Measurements from ENCODE around the gene CARS2. TPM values are rescaled to one million over a fixed set of nuclear protein-coding genes. Genes with fewer than 3 reads are reported as not detected.

The CARS2 gene
- total RNA-seq, 1 experiment from 2014 or later = 41.9 TPM

GRCh38 chr13:110641055-110642015, 64.6 kb downstream of the CARS2 start:
- Histone ChIP-seq H2BK120ac (ENCODE audit: low read depth, low read length, poor library complexity, severe bottlenecking) (no peak overlapping the region), H2BK5ac (ENCODE audit: insufficient read length, low read length) (no peak overlapping the region), H4K5ac (ENCODE audit: insufficient read length, low read depth, low read length) (no peak overlapping the region), H3K79me2 (ENCODE audit: insufficient read depth, low read length) (no peaks in the 10 kb centered on the region), H4K20me1 (ENCODE audit: control insufficient read depth, insufficient read depth, insufficient read length) (no peaks in the 10 kb centered on the region), H3K4me2 (ENCODE audit: insufficient read depth, insufficient read length, low read length) (no peak overlapping the region), H2BK20ac (ENCODE audit: low read depth, low read length, poor library complexity, severe bottlenecking) (no peak overlapping the region), H3K9me3 (ENCODE audit: control insufficient read depth, low read depth, low read length) (no peaks in the 10 kb centered on the region), H3K18ac (ENCODE audit: insufficient read length, low read depth, low read length) (no peak overlapping the region), H3K9ac (ENCODE audit: extremely low read depth, insufficient read length, low read length) (no peak overlapping the region), H2AK5ac (ENCODE audit: insufficient read length, low read length) (no peak overlapping the region), H4K8ac (replicated peaks; ENCODE audit: insufficient read length, low read depth, low read length) (no peak overlapping the region), H3T11ph (ENCODE audit: low read length) (no peak overlapping the region), H3K27ac (ENCODE audit: insufficient read length, low read depth, low read length) (no peak overlapping the region), H2BK15ac (ENCODE audit: low read depth, low read length) (no peak overlapping the region), H3K23me2 (ENCODE audit: insufficient read length, low read depth, low read length, poor library complexity, severe bottlenecking) (no peaks in the 10 kb centered on the region), H3K4me1 (ENCODE audit: insufficient read depth, low read length) (peaks cover 2% of the 10 kb centered on the region), H2AFZ (ENCODE audit: low read length) (no peak overlapping the region), H3K56ac (ENCODE audit: insufficient read length, low read depth, low read length) (no peak overlapping the region), H3K27me3 (ENCODE audit: insufficient read depth, low read length) (no peaks in the 10 kb centered on the region), H3K79me1 (ENCODE audit: insufficient read depth, low read depth, low read length, poor library complexity, severe bottlenecking) (no peaks in the 10 kb centered on the region), H4K91ac (ENCODE audit: insufficient read length, low read depth, low read length) (no peak overlapping the region), H3K23ac (ENCODE audit: insufficient read length, low read depth, low read length) (no peak overlapping the region), H3K4ac (ENCODE audit: low read depth, low read length) (no peak overlapping the region), H3K14ac (ENCODE audit: insufficient read depth, low read length) (no peak overlapping the region; the same call in 1 of the 2 replicates), H2BK12ac (ENCODE audit: insufficient read length, low read depth, low read length) (no peak overlapping the region)
- Mint-ChIP-seq H3K27me3 (ENCODE audit: low read depth) (no peaks in the 10 kb centered on the region; the same call in 1 of the 2 replicates), H3K4me1 (peaks cover 5 to 7% of the 10 kb centered on the region in 2 experiments), H3K9me3 (no peaks in the 10 kb centered on the region), H3K36me3 (ENCODE audit: insufficient read depth in 1 of 3, low read depth in 3 of 3) (peaks cover 19 to 71% (median 56%) of the 10 kb centered on the region in 3 experiments), H3K27ac (peak overlapping the region in 2 of 3 experiments; percentile 25 to 77; a peak in 3 of 7 replicates), H3K4me3 (no peak overlapping the region)
- WGBS (ENCODE audit: extremely low coverage, insufficient read length, low lambda C conversion rate) = no CpG with 5 or more reads among the region's 29 CpGs
- no peak for DNase-seq
- no peak for TF ChIP-seq CTCF (conservative IDR thresholded peaks at IDR 0.05)
